ENCODE data around the gene SCYGR5.

Gene SCYGR5

DNA sequence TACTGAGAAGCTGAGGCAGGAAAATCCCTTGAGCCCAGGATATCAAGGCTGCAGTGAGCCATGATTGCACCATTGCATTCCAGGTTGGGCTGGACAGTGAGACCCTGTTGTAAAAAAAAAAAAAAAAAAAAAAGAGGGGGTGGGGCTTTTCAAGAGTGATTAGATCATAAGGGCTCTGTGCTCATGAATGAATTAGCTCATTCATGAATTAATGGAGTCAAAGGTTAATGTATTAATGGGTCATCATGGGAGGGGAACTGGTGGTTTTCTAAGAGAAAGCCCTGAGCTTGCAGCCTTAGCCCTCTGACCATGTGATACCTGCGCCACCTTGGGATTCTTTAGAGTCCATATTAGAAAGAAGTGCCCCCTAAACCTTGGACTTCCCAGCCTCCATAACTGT is 46.7 kb downstream of the SCYGR5 start:
- Histone ChIP-seq H3K4me1 (ENCODE audit: control insufficient read depth, insufficient read depth, low read depth, low read length) (peaks cover 4% of the 10 kb centered on the region), H3K18ac (ENCODE audit: low read depth in 1 of 2, low read length in 2 of 2) (no peak overlapping the region), H2AK5ac (ENCODE audit: low read length, severe bottlenecking) (no peak overlapping the region), H3K23ac (ENCODE audit: low read length in 2 of 2) (no peak overlapping the region), H2BK120ac (ENCODE audit: low read depth, low read length) (no peak overlapping the region), H3K4ac (ENCODE audit: low read depth in 1 of 2, low read length in 2 of 2) (no peak overlapping the region), H3K9ac (ENCODE audit: low read length) (no peak overlapping the region), H3K4me2 (ENCODE audit: low read length, poor library complexity, severe bottlenecking) (no peak overlapping the region), H2BK12ac (ENCODE audit: low read length in 2 of 2) (no peak overlapping the region), H2BK5ac (ENCODE audit: low read depth, low read length, poor library complexity, severe bottlenecking) (no peak overlapping the region), H3K4me3 (ENCODE audit: insufficient read depth in 1 of 2, low read depth in 1 of 2, low read length in 2 of 2) (no peak overlapping the region), H3K36me3 (ENCODE audit: control insufficient read depth in 1 of 2, insufficient read depth in 2 of 2, low read depth in 1 of 2, low read length in 2 of 2) (no peaks in the 10 kb centered on the region), H4K8ac (ENCODE audit: low read length) (no peak overlapping the region), H3K9me3 (ENCODE audit: control insufficient read depth, low read length) (no peaks in the 10 kb centered on the region), H3K27me3 (ENCODE audit: control insufficient read depth in 1 of 2, insufficient read depth in 1 of 2, low read length in 2 of 2) (no peaks in the 10 kb centered on the region), H2AFZ (ENCODE audit: low read depth, low read length) (no peak overlapping the region), H2BK15ac (ENCODE audit: low read depth, poor library complexity, severe bottlenecking) (no peak overlapping the region), H3K14ac (ENCODE audit: low read length in 2 of 2) (no peak overlapping the region), H4K91ac (ENCODE audit: low read length) (no peak overlapping the region), H3K79me1 (replicated peaks; ENCODE audit: low read length, poor library complexity, severe bottlenecking) (no peaks in the 10 kb centered on the region), H3K27ac (ENCODE audit: low read length, poor library complexity, severe bottlenecking) (no peak overlapping the region)
- DNase-seq, result no peak
- 90% methylated on average over 1 of the region's 1 CpG for WGBS

DNA sequence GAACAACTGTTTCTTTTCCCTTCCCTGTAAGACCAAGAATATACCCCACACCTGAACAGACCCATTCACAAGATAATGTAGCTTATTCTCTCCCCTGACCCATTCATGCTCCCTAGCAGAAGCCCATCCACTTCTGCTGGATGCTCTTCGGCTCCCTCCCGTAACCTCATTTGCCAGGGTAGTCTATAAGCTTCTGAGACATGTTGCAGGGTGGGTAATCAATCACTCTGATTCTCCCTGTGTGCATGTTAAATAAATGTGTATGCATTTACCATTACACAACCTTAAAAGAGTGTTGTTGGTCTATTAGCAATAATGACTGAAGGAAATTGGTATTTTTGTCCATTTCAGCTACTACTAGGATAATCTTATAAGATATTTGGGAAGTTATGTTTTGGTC is 49.9 kb downstream of the SCYGR5 start:
- H3K36me3 ChIP-seq (ENCODE audit: control insufficient read depth in 1 of 2, insufficient read depth in 2 of 2, low read depth in 1 of 2, low read length in 2 of 2), result no peaks in the 10 kb centered on the region
- H3K18ac ChIP-seq (ENCODE audit: low read depth in 1 of 2, low read length in 2 of 2), result no peak overlapping the region
- H2AFZ ChIP-seq (ENCODE audit: low read depth, low read length), result no peak overlapping the region
- H2BK5ac ChIP-seq (ENCODE audit: low read depth, low read length, poor library complexity, severe bottlenecking), result no peak overlapping the region
- H3K79me1 ChIP-seq (replicated peaks; ENCODE audit: low read length, poor library complexity, severe bottlenecking), result no peaks in the 10 kb centered on the region
- no peak overlapping the region for H3K9ac ChIP-seq (ENCODE audit: low read length)
- no peak for DNase-seq
- no peak overlapping the region for H3K4me3 ChIP-seq (ENCODE audit: insufficient read depth in 1 of 2, low read depth in 1 of 2, low read length in 2 of 2)
- H2BK15ac ChIP-seq (ENCODE audit: low read depth, poor library complexity, severe bottlenecking), result no peak overlapping the region
- no peak overlapping the region for H2AK5ac ChIP-seq (ENCODE audit: low read length, severe bottlenecking)
- H3K4ac ChIP-seq (ENCODE audit: low read depth in 1 of 2, low read length in 2 of 2), result no peak overlapping the region
- no peak overlapping the region for H3K4me2 ChIP-seq (ENCODE audit: low read length, poor library complexity, severe bottlenecking)
- no peak overlapping the region for H2BK12ac ChIP-seq (ENCODE audit: low read length in 2 of 2)
- peaks cover 4% of the 10 kb centered on the region for H3K4me1 ChIP-seq (ENCODE audit: control insufficient read depth, insufficient read depth, low read depth, low read length)
- no peaks in the 10 kb centered on the region for H3K27me3 ChIP-seq (ENCODE audit: control insufficient read depth in 1 of 2, insufficient read depth in 1 of 2, low read length in 2 of 2)
- WGBS, result 100% methylated on average over 1 of the region's 2 CpGs
- no peak overlapping the region for H3K23ac ChIP-seq (ENCODE audit: low read length in 2 of 2)
- H2BK120ac ChIP-seq (ENCODE audit: low read depth, low read length), result no peak overlapping the region
- no peak overlapping the region for H4K8ac ChIP-seq (ENCODE audit: low read length)
- no peak overlapping the region for H3K27ac ChIP-seq (ENCODE audit: low read length, poor library complexity, severe bottlenecking)
- H4K91ac ChIP-seq (ENCODE audit: low read length), result no peak overlapping the region
- H3K9me3 ChIP-seq (ENCODE audit: control insufficient read depth, low read length), result no peaks in the 10 kb centered on the region
- H3K14ac ChIP-seq (ENCODE audit: low read length in 2 of 2), result no peak overlapping the region

Data from mesenchymal stem cell (in vitro differentiated cells and primary cell).